ENCODE results near the gene CCDC158.
"Not testable (repeated sequence)": the region's sequence is repeated elsewhere in the genome, so short reads cannot be mapped to it uniquely, and the experiment has no call there.

CCDC158 gene

GRCh38 chr4:76420762-76421581, at the start of gene CCDC158:
Gene CCDC158 (minus strand): TSS chr4:76421141. CDS start chr4:76403207, 17,934 bp downstream.
- in situ Hi-C loops (cut with MboI; ENCODE audit: low sequenced_read_pairs): no loop called here

GRCh38 chr4:76470532-76470931, 49.6 kb upstream of the CCDC158 start:
- in situ Hi-C loops (cut with MboI; ENCODE audit: low sequenced_read_pairs): no loop called here

GRCh38 chr4:76470064-76470463, 49.1 kb upstream of the CCDC158 start:
- in situ Hi-C loops (cut with MboI; ENCODE audit: low sequenced_read_pairs): no loop called here

DNA sequence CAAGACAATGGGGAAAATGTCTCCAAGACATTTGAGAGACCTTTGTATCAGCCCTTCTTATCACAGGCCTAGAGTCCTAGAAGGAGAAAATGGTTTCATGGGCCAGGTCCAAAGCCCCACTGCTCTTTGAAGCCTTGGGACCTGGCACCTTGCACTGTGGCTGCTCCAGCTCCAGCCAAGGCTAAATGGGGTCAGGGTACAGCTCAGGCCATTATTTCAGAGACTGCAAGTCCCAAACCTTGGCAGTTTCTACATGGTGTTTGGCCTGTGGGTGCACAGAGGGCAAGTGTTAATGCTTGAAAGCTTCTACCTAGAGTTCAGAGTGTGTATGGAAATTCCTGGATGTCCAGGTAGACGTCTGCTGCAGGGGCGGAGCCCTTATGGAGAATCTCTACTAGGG, 42.6 kb upstream of the CCDC158 start:
- in situ Hi-C loops (cut with MboI; ENCODE audit: low sequenced_read_pairs): no loop called here

DNA sequence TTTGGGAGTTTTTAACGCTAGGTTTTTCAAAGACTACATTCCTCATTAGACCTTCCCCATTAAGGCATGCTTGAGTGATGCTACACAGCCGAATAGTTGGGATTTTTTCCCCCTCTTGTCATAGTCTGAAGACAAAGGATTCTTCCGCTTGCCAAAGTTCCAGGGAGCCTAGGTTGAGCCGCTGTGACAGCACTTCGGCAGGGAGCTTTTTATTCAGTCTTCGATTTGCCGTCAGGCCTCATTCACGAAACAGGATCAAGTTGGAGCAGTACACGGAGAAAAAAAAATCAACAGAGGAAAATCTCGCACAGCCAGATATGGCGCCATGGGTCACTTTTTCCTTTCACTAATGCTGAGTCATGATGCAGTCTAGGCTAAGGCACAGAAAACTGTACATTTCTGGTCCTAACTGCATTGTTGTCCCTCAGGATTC, 38.4 kb upstream of the CCDC158 start:
- in situ Hi-C loops (cut with MboI; ENCODE audit: low sequenced_read_pairs): no loop called here

DNA sequence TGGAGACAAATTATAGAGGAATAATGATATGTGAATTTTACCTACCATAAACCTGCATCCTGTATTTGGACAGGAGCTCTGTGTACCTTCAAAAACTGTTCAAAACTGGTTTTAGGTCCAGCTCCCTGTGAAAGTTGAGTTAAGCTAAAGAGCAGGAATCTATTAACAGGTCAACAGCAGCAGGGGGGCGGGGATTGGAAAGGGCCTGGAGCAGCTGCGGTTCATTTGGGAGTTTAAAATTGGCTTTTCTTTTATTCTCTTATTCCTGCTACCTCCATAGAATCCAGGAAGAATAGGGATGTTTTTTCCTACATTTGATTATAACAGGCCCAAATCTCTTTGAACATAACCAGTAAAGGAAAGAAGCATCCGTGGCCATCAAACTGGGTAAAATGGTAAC, 37.9 kb upstream of the CCDC158 start:
- in situ Hi-C loops (cut with MboI; ENCODE audit: low sequenced_read_pairs): no loop called here

DNA sequence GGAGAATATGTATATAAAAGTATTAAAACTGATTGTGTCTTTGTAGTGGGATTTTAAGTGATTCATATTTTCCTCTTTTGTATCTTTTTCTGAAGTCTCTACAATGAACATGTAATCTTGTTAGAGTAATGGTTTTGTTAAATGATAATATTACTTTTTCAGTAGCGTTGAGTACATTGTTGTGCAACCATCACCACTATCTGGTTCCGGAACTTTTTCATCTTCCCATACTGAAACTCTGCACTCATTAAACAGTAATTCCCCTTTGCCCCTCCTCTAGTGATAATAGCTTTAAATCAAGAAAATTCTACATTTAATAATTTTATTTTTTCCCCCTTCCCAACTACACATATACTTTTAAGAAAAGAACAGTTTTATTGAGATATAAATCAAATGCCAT, 37.4 kb upstream of the CCDC158 start:
- in situ Hi-C loops (cut with MboI; ENCODE audit: low sequenced_read_pairs): no loop called here

DNA sequence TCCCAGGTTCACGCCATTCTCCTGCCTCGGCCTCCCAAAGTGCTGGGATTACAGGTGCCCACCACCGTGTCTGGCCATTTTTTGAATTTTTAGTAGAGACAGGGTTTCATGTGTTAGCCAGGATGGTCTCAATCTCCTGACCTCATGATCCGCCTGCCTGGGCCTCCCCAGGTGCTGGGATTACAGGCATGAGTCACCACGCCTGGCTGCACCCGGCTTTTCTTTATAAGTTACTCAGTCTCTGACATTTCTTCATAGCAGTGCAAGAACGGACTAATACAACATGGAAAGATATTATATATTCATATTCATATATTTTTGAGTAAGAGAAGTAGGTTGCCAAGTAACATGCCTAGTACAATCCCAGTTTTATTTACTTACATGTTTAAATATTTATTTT, 36.9 kb upstream of the CCDC158 start:
- in situ Hi-C loops (cut with MboI; ENCODE audit: low sequenced_read_pairs): no loop called here

GRCh38 chr4:76454073-76454472, 33.1 kb upstream of the CCDC158 start:
- in situ Hi-C loops (cut with MboI; ENCODE audit: low sequenced_read_pairs): not testable (repeated sequence)

DNA sequence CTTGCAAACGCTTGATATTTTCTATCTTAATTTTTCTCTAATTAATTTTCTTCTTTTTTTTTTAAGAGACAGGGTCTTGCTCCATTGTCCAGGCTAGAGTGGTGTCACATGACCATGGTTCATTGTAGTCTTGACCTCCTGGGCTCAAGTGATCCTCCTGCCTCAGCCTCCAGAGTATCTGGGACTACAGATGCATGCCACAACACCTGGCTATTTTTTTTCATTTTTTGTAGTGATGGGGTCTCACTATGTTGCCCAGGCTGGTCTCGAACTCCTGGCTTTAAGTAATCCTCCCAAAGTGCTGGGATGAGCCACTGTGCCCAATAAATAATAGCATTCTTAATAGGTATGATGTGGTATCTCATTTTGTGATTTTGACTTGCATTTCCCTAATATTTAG, 32.3 kb upstream of the CCDC158 start:
- in situ Hi-C loops (cut with MboI; ENCODE audit: low sequenced_read_pairs): no loop called here

GRCh38 chr4:76449833-76450232, 28.9 kb upstream of the CCDC158 start:
- in situ Hi-C loops (cut with MboI; ENCODE audit: low sequenced_read_pairs): no loop called here

DNA sequence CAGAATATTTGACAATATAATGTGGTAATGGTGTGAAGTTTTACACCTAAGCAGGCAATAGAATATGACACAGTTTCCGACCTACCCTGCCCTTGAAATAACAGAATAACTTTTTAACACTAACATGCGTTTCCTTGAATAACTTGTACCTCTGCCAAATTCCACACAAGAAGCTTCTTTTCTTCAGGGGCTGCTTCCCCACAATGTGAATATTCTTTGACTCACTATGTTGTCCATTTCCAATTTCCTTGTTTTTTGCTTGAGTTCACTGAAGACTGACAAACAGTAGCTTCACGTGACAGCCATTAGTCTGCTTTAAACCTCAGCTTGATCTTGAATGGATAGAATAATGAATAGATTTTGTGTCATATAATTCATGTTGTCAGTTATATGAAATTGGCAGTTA, 28.4 kb upstream of the CCDC158 start:
- in situ Hi-C loops (cut with MboI; ENCODE audit: low sequenced_read_pairs): no loop called here

DNA sequence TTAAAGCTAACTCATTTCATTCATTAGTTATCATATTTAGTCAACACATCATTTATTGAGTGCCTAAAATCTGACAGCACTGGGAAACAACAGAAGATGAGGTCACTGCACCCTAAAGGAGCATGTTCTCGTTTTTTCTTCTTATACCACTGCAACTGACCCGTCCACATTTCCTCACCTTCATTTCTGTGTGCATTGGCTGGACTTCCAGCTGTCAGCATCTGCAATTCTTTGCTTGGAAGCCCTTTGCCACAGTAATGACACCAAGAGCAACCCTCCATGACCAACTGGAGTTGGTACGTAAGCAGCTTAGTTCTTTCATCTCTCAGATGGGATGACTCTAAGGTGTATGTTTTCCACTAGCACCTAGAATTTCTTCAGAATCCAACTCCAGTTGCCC, 27.3 kb upstream of the CCDC158 start:
- in situ Hi-C loops (cut with MboI; ENCODE audit: low sequenced_read_pairs): no loop called here

- in situ Hi-C loops (cut with MboI; ENCODE audit: low sequenced_read_pairs): no loop called here
These were observed 26.5 kb upstream of the CCDC158 start for GRCh38 chr4:76447393-76447851.

GRCh38 chr4:76445911-76446310, 25.0 kb upstream of the CCDC158 start:
- in situ Hi-C loops (cut with MboI; ENCODE audit: low sequenced_read_pairs): no loop called here

DNA sequence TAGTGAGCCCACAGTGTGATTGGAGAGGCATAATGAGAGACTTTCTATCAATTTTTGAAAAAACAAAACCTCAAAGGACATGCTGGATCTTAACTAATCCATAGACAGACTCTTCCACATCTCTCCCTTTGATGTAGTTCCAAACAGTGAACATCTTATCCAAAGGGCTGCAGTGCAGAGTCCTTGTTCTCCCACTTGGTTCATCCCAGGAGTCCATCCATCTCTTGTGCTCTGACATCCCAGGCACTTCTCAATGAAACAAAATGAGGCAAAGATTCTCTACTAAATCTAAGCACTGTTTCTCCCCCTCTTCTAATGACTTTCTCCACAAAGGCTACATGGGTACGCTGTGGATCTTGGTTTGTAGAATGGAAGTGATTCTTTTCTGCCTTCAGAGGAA, 22.4 kb upstream of the CCDC158 start:
- in situ Hi-C loops (cut with MboI; ENCODE audit: low sequenced_read_pairs): no loop called here

DNA sequence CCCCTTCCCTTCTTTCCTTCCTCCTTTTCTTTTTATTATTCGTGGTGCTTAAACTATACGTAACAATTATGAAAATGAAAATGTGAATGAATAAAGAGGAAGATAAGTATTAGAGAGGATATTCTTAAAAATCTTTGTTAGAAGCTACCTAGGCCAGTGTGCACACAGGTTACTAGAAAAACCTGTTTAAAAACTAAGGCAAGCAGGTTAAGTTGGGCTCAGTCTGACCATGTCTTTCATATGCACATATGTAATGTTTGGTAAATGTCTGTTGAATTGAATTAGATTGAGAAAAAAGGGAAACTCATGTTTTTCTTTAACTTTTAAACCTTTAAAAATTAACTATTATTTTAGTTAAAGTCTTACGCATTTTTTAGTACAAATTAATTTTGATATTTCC, 21.9 kb upstream of the CCDC158 start:
- in situ Hi-C loops (cut with MboI; ENCODE audit: low sequenced_read_pairs): no loop called here

- in situ Hi-C loops (cut with MboI; ENCODE audit: low sequenced_read_pairs): no loop called here
These were observed 20.9 kb upstream of the CCDC158 start for GRCh38 chr4:76441881-76442280.

DNA sequence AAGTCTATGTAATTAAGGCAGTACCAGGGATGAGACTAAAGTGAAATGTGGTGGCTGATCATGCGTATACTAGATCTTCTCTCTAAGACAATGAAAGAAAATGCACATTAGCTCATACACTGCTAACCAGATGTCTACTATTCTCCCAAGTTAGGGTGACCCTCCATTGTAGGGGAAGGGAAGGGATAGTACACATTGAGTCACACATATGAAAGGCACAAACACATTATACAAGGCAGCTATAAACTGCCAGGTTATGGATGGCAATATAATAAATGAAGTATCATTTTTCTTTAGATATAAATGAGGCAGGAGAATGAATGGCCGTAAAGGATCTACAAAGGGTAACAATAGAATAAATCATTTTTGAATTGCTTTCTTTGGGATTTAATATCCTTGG, 18.6 kb upstream of the CCDC158 start:
- in situ Hi-C loops (cut with MboI; ENCODE audit: low sequenced_read_pairs): no loop called here

GRCh38 chr4:76435528-76436319, 14.8 kb upstream of the CCDC158 start:
- in situ Hi-C loops (cut with MboI; ENCODE audit: low sequenced_read_pairs): no loop called here

DNA sequence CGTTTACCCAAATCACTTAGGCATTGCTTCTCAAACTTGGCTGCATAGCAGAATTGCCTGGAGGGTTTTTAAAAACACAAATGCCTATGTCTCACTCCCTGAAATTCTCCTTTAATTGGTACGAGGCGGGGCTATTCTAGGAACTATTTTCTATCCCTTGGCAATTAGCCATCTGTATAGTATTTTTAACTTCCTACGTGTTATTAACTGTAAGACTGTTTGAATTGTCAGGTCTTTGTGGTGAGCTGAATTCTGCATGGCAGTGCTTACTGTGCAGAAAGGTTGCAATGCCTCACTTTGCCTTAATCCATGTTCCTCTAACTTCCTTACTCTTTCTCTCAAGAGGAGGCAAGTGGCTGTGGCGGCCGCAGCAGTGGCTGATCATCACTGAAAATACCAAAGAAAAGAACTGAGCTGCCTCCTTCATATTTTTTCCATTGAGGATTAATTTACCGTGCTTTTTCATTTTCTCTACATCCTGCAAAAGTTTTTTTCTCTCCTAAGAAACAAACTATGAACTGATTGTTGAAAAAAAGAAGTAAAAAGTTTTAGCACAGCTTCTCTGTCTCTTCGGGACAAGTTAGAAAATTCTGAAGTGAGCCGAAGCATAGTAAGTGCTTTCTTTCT, 14.1 kb upstream of the CCDC158 start, which contains the start of gene SHROOM3:
TSS of gene SHROOM3 (plus strand) at position 329 of the 627 bp plus-strand sequence. CDS start 824 bp downstream, outside the sequence.
- in situ Hi-C loops (cut with MboI; ENCODE audit: low sequenced_read_pairs): no loop called here
